ENCODE measurements around the gene LTV1. TPM values are rescaled to one million over a fixed set of nuclear protein-coding genes. Genes with fewer than 3 reads are reported as not detected.

LTV1 gene
- total and polyA plus RNA-seq, 9 of the 15 experiments (the other 6 are each of a cell fraction or from before 2014, with no cell fraction given) = 57.9 to 162 (median 119) TPM

- TF ChIP-seq MGA (IDR thresholded peaks at IDR 0.05) = peak; percentile 26
- no peak for TF ChIP-seq POLR2G (IDR thresholded peaks at IDR 0.05; ENCODE audit: low read depth, low read length)
- TF ChIP-seq PHF8 (IDR thresholded peaks at IDR 0.05; ENCODE audit: borderline replicate concordance, low read length) = no peak
- TF ChIP-seq MNT (conservative IDR thresholded peaks at IDR 0.05) = peak; percentile 22 to 57
- TF ChIP-seq PHB2 (IDR thresholded peaks at IDR 0.05; ENCODE audit: low read depth) = no peak
- TF ChIP-seq PHF20 (IDR thresholded peaks at IDR 0.05; ENCODE audit: partially characterized antibody) = no peak
- peak; percentile 74; the same call in 1 of the 2 replicates for TF ChIP-seq ELK3 (CRISPR knock-in tag; IDR thresholded peaks at IDR 0.05)
- TF ChIP-seq KDM4B (IDR thresholded peaks at IDR 0.05; ENCODE audit: borderline replicate concordance in 2 of 2, low read depth in 1 of 2) = no peak
- TF ChIP-seq ZNF124 (CRISPR knock-in tag; IDR thresholded peaks at IDR 0.05) = no peak
- no peak for TF ChIP-seq ZNF280A (IDR thresholded peaks at IDR 0.05; ENCODE audit: low read depth, partially characterized antibody)
Observed at GRCh38 chr6:143806282-143807102, 36.6 kb upstream of the LTV1 start (continued).
